Fibroblast of skin of right quadriceps (primary cell): ENCODE measurements around the gene NRP2.

ENCODE experiments used
- DNase-seq: peaks from one replicate; pipeline ENCODE4 v3.0.0-alpha.2; 2013

The NRP2 gene

DNA sequence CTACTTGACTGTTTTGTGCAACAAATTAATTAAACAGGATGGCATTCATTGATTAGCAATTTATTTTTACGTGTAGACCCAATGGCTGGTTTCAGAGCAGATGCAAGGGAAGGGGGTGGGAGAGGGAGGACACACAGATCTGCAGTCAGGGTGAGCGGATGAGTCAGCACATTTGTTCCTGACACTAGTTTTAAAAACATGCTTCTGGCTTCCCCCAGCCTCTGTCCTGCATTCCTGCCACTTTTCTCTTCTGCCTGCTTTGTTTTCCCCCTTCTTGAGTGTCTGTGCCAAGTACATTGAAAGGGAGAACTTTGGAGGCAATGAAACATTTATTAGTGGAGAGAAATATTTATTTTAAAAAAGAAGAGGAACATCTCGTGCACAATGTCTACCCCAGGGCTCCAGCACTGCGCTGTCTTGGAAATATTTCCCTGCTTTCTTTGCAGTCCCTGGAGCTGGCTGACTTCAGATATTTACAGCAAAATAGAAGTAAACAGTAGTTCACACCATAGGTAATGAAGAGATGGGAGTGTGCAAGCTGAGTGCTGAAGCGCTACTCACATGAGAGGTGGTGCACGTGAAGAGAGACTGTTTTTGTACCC is 52.2 kb downstream of the NRP2 start:
- peak; percentile 92 for DNase-seq

DNA sequence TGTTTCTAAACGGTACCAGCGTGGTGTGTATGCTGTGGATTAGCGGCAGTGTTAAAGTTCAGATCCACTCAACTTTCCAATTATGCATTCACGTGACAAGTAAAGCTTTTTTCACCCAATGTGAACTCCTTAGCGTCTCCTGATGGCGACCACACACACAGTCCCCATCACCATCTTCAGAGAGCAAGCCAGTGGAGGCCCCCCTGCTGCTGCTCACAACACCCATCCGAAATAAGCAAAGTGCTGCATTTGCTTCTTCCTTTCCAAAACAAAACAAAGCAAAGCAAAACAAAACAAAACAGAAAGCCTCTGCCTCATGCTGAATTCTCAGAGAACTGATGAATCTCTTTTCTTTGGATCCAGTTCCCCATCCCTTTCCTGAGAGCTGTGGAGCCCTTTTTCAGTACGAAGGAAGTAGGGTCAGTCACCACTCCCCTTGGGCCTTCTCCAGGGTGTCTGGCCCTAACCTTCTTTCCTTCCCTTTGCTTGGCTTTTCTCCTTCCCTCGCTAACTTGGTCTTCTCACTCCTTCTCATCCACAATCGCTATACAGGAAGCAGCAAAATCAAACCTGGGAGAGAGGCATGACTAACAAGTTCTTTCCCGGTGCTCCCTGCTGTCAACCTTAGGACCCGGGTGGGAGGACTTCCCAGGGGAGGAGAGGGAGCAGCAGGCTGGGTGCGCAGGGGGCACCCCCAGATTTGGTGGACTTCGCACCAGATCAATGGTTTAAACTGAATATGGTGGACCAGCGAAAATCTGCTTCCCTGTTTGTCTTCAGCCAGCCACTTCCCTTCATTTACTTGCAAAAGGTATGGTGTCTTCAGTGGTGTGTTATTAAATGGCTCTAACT is 56.0 kb downstream of the NRP2 start:
- DNase-seq, result no peak

DNA sequence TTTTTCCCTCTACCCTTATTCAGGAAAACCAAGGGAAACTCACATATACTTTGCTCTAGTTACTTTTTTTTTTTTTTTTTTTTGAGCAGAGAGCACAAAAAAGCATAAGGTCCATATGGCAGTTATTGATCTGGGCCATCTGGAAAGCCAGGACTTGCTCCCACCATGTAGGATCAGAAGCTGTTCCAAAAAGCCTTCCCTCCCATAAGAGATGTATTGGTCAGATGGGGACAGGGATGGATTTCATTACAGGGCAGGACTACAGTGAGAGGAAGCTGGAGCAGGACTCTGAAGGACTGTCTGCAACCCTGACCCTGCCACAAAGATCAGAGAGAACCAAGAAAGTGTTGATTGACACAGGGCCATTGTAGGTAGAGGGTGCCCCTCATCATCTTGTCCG is 57.3 kb downstream of the NRP2 start:
- no peak for DNase-seq

DNA sequence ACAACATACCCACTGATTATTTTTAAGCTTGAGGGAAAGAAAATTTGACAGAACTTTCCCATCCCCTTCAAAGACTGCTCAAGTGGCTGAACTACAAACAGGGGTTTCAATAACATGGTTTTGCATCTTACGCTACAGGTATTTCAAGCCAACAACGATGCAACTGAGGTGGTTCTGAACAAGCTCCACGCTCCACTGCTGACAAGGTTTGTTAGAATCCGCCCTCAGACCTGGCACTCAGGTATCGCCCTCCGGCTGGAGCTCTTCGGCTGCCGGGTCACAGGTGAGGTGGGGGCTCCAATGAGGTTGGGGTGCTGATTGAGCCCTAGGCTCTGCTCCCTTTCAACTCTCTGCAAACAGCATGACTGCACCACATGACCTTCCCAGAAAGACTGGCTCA is 58.1 kb downstream of the NRP2 start:
- no peak for DNase-seq

DNA sequence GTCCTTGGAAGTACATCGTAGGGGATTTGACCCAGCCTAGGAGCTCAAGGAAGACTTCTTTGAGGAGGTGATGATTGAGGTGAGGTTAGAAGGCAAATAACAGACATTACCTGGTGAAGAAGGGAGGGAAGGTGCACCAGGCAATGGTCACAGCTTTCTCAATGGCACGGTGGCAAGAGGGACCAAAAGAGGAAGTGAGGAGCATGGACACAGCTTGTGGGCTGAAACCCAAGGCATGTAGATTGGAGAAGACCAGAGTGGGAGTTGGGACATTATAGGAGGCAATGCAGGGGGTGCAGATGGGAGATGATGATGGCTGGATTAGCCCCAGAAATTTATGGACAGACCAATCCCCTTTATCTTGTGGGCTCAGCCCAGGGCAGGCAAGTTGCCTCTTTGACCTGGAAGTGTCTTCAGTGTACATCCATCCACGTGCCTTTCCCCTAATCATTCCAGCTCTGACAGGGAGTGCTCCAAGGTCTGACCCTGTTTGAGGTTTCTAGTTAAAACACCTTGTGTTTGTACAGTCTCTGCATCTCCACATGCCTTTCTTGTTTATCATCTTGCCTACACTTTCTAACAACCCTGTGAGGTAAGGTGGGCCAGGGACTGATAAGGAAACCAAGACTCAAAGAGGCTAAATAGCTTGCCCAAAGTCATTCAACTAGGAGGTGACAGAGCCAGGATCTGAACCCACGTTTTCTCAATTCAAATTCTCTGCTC is 59.1 kb downstream of the NRP2 start:
- no peak for DNase-seq

DNA sequence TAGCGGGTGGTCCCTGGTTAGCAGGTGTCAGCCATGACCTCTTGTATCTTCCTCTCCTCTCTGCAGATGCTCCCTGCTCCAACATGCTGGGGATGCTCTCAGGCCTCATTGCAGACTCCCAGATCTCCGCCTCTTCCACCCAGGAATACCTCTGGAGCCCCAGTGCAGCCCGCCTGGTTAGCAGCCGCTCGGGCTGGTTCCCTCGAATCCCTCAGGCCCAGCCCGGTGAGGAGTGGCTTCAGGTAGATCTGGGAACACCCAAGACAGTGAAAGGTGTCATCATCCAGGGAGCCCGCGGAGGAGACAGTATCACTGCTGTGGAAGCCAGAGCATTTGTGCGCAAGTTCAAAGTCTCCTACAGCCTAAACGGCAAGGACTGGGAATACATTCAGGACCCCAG is 60.8 kb downstream of the NRP2 start:
- no peak for DNase-seq

DNA sequence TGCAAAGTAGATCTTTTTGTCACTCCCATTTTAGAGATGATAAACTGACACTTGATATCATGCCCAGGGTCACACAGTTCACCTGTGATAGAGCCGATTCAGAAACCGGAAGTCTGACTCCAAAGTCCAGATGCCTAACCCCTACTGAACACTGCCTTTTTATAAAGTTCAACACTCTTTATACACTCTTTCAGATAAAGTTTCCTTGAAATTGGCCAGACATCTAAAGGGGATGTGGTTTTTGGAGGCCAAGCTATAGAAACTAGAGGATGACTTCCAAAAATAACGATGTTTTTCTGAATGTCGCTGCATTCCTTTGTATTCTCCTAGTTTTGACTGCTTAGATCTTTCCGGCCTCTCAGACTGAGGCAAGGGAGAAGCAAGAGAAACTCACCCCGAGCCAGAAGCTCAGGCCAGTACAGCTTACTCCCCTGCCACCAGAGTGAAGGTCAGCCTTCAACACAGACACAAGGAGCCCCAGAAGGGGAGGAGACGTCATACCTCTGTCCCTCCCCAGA is 61.8 kb downstream of the NRP2 start:
- DNase-seq, result no peak

DNA sequence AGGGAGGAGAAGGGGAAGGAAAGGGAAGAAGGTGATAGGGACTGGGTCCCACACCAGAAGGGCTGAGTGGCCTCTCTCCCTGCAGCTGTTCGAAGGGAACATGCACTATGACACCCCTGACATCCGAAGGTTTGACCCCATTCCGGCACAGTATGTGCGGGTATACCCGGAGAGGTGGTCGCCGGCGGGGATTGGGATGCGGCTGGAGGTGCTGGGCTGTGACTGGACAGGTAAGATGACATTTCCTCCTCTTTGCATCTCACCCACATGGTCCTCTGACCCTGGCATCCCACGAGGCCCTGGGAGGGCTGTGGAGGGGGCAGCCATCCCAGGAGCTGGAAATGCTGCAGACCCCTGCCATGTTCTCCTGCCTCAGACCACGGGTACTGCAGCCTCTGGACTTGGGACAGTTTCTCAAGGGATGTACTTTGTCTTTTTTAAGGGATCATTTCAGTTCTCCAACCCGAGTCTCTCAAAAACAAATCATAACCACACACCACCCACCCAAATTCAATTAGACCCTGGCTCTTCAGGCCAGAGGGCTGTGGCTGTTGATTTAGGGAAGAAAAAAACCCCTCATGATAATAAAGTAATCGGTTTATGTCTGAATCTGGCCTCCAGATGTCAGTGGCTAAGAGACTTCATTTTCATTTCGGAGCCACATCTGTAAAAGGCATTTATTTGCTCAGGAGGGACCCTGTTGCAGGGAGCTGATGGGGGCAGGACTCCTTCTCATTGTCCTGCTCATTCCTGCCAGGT is 63.5 kb downstream of the NRP2 start:
- no peak for DNase-seq

DNA sequence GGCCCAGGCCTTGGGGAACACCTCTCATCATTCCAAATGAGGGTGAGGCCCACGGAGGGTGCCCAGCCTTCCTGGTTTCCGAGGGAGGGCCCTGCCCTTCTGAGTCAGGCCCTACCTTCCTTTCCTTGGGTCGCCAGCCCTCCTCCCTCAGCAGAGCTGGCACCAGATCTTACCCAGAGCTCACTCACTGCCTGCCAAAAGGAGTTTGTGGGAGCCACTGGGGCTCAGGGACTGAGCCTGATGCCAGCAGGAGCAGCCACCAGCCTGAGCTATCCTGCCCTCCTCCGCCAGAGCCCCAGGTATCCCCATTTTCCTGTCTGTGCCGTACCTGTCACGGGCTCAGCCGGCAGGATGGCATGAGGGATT is 64.1 kb downstream of the NRP2 start:
- DNase-seq, result no peak

DNA sequence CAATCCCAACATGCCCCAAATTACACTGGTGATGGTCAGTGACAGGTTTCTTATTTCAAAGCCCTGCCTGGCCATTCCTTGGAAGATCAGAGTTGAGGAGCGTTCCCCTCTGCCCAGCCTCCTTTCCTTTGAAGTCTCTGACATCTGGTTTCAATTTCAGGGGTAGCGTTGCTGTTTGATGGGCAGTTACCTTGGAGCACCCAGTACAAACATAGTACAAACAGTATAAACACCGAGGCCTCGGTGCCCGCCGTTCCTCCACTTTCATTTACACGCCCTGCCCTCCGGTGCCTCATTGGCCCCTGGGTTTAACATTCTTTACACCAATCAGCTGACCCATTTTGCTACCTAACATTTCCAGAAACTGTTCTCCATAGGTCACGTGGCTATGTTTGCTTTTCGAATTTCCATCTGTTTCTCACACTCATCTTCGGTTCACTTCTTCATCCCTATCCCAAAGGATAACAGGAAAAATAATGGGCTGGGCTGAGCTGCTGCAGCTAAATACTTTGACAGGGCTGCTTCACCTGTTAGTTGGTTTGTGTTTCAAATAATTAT is 65.6 kb downstream of the NRP2 start:
- no peak for DNase-seq

DNA sequence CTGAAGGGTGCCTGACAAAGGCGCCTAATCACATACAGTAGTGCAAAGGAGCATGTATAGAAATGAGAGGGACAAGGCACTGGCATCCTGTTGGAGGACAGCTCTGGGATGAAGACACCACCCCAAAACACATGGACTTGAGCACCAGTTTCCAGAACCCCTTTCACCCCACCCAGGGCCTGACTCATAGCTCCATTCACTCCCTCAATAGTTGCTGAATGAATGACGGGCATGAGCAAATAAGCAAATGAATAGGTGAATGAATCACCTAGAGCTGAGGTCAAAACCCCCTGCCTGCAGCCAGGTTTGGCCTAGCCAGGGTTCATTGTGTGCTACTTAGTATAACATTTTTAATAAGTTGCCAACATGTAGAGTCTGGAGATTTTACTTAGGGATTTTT is 66.3 kb downstream of the NRP2 start:
- no peak for DNase-seq

DNA sequence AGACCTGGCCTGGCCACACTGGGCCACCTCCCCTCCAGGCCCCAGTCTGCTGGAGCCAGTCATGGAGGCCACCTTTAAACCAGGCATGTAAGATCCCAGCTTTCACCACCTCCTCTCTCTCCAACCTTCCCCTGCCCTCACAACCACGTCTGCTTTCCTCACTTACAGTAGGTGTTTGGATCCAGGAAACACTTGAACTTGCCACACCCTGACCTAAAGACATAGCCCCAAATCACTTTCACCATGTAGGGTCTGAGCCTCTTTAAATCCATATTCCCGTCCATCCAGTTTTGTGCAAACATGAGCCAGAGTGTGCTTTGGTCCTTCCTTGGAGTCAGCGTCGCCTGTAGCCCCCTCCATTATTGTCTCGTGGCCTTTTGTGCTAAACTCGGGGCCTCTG is 66.8 kb downstream of the NRP2 start:
- DNase-seq, result no peak

DNA sequence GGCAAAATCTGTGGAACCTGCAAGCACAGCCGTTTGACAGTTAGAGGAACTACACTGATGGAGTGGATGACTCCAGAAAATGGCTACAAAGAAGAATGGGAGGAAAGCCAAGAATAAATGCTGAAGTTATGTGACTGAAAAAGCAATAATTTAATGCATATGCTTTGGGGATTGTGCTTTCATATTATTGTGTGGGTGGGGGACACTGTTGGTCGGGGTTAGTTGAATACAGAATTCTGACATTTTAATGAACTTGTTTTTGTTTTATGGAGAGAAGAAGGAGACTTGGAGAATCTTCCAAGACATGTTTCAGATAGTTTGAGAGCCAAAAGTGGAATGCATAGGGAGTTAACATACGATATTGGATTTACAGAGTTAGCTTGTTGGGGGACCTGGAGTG is 68.5 kb downstream of the NRP2 start:
- peak; percentile 23 for DNase-seq

DNA sequence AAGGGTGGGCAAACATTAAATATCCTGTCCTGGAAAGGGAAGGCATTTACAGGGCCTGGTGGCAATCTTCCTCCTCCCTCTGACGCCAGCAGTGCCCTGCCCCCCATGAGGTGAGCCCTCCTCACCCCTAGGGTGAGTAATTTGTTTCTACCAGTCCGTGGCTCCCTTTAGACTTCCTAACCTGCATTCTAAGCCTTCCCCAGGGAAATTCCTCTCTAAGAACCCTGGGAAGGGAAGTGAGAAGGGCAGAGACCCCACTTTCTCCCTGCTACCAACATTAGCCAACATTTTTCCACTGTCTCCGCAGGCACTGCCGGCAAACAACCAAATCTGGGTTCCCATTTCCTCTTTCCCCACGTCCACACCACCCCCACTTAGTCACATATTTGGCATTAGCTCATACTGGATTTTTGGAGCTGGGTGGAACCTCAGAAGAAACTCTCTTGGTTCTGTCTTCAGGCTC is 69.3 kb downstream of the NRP2 start:
- peak; percentile 31 for DNase-seq

DNA sequence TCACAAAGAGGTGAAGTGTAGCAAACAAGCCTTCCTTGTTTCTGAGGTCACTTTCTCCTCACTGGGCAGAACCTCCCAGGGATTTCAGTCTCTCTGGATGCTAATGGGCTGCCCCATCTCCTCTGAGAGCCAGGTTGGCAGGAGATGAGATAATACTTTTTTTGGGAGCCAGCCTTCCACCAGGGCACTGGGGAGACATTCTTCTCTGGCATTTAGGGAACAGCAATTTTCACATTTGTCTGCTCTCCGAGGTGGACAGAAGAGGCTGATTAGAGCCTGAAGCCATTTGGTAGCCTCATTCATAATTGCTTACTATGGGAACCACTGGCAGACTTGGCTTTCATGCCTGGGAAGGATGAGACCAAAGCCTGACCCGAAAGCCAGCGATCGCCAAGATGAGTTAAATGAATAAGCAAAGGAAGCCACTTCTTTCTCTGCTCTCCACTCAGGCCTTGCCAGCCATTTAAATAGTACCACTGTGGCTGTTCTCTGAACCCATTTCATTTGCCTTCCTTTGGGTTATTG is 70.1 kb downstream of the NRP2 start:
- DNase-seq, result no peak

DNA sequence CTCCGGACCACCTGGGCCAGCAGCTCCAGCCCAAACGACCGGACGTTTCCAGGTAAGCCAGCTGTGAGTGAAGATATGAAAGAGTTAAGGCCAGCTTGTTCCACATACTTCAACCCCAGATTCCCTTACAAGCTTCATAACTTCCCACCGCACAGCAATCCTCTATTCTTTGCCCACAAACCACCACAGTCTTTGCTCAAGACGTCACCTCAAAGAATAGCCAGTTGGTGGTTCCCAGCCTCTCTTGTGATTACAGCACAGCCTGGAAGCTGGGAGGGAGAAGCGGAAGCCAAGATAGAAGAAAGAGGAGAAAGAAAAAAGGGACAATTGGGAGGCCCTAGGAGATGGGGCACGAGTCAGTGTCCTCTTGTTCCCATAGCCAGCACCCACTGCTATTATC is 70.6 kb downstream of the NRP2 start:
- DNase-seq, result no peak

DNA sequence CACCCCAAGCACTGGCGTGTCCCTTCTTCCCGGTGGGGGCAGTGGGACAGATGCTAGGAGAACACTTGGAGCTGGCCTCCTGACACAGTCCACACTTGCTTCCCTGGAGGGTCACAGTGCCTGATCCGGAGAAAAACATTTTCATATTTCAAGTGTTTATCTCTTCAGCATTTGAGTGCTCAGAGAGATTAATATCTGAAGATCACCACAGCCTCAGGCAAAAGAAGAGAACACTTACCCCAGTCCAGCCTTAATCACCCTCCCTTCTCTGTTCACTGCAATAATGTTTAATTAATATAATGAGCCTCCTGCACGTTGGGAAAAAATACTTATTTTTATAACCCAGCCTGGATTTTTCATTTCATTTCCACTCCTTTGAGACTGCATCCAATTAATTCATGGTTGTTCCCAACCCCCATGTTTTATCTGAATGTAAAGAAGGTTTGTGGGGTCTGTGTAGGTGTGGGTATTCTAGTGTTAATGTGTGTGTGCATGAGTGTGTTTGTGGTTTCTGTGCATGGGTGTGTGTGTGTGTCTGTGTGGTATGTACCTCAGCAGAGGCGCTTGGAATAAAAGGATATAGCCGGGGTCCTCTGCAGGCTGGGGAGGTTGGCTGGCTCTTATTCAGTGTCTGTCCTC is 72.1 kb downstream of the NRP2 start:
- no peak for DNase-seq

DNA sequence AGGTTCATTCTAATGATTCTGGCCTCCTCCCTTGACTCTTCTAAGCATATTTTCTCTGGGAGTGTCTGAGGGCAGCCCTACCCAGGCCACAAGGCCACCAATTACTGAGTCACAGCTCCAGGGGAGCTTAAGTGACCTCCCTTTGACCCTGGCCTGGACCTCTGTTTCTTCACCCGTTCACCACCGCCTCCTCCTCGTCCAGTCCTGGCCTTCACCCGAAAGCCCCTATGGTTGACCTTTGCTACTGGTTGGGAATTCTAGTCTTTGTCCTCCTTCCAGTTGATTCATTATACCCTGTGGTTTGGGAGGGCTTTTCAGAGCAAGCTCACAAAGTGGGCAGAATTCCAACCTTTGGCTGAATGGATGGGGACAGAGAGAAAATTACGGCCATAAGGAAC is 72.6 kb downstream of the NRP2 start:
- peak; percentile 48 for DNase-seq

DNA sequence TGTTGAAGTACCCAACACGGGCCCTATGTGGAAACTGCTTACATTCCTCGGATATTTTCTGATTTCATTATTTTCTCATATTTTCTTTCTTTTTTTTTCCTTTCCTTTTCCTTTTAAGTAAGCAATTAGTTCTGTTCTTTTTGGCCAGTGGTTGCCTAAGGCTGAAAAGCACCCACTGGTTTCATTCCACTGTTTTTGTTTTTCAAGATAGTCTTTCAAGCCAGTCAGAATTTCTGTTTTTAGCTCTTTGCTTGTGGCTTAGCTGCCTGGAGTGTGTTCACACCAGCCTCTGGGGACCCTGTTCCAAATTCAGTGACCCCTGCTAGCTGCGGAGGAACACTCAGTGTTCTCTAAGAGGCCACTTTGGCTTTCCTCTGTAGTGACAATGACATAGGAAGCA is 73.6 kb downstream of the NRP2 start:
- DNase-seq, result no peak

DNA sequence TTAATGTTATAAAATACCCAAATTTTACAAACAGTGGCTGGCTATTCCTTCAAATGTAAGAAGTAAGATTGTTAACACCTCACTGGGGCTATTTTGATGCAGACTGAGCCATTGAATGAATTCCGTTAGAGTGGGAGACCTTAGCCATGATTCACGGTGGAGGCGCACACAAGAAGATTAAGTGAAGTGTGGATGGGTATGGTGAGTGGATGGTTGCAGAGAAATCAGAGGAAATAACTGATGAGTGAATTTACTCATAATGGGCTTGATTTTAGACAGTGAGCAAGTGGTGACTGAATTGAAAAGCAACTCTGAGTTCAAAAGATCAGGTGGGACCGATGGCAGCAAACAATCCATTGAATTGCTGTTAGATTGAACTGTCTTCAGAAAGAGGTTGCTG is 75.0 kb downstream of the NRP2 start:
- DNase-seq, result no peak

DNA sequence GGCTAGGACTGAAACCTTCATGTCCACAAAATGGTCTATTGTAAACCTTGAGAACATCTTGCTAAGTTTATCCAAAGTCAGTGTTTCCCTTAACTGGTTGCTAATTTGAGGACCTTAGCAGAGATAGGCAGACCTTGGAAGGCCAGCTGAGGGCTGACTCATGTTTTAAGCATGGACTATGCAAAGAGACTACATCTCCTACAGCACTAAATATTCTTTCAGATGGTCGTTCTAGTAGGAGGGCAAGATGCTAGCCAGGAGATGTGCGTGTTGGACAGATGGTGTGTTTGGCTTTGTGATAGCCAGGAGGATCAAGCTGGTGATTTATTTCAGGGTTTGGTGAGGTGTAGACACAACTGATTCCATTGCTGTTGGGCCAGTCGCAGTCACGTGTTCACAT is 75.8 kb downstream of the NRP2 start:
- peak; percentile 77 for DNase-seq

DNA sequence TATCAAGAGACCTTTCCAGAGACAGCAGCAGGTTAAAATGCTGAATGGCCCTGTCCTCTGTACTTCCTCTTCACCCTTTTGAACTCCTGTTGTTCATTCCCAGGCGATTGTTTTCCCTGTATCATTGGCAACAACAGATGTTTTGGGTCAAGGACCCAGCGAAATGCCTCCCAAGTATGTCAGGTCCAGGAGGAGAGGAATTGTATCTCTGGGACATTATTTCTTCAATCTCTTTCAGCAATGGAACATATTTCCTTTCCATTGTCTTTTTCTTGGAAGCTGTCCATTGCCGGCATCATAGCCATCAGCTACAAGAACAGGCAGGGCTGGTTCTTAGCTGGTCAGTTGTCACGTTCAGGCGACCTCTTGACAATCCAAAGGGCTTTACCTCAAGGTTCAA is 76.2 kb downstream of the NRP2 start:
- no peak for DNase-seq
